T-helper 1 cell treated with Interleukin-12 subunit alpha and Interleukin-12 subunit beta and Interleukin-4 antibody, amounts not matched to agents 30 ng/mL and 1 ng/mL, for 36 hours (primary cell): ENCODE data around the gene HSCB. TPM values are rescaled to one million over a fixed set of nuclear protein-coding genes. Genes with fewer than 3 reads are reported as not detected.
"Not testable (repeated sequence)": the region's sequence is repeated elsewhere in the genome, so short reads cannot be mapped to it uniquely, and the experiment has no call there.

Experiments
- intact Hi-C: fragments of 100-400 bp; cut with micrococcal nuclease; formaldehyde crosslinking; loops from one replicate; pipeline ENCODE4 v1.15.1; 2024
- total RNA-seq: library from RNA; stranded (reverse); gene quantifications from 2 replicates; pipeline ENCODE4 v1.2.3, GENCODE V29; 2022

Gene HSCB
- total RNA-seq, 1 donor from 2014 or later = 13.3 TPM

- intact Hi-C loops = not testable (repeated sequence)
These were observed 3.0 kb upstream of the HSCB start for GRCh38 chr22:28738876-28739275.

- intact Hi-C loops = loop anchor here (1.0 to 5.0 kb wide), 2 partner anchors 82 to 526 kb away; partner anchors contain the start of genes EWSR1 and RHBDD3
These were observed 547 bp upstream of the HSCB start for GRCh38 chr22:28741200-28741784.

- intact Hi-C loops = loop anchor here (1.0 to 5.0 kb wide), 8 partner anchors 30 to 824 kb away; partner anchors contain the start of genes CCDC117, EWSR1, KREMEN1 and PITPNB
These were observed 723 bp downstream of the HSCB start for GRCh38 chr22:28742562-28742962.

GRCh38 chr22:28743852-28744251 lies 2.0 kb downstream of the HSCB start:
- intact Hi-C loops = loop anchor here (2.0 to 5.0 kb wide), 3 partner anchors 329 to 825 kb away; partner anchors contain the start of genes EWSR1, KREMEN1, PITPNB and RHBDD3

GRCh38 chr22:28750471-28750881 lies 8.6 kb downstream of the HSCB start:
- intact Hi-C loops = no loop called here

- intact Hi-C loops = not testable (repeated sequence)
These were observed 12.7 kb downstream of the HSCB start for GRCh38 chr22:28754512-28754911.

- intact Hi-C loops = no loop called here
These were observed 18.2 kb downstream of the HSCB start for GRCh38 chr22:28759861-28760560.

GRCh38 chr22:28761449-28761755 lies 19.6 kb downstream of the HSCB start:
- intact Hi-C loops = no loop called here

- intact Hi-C loops = not testable (repeated sequence)
These were observed 20.2 kb downstream of the HSCB start for GRCh38 chr22:28762000-28762399.

GRCh38 chr22:28766628-28767027 lies 24.8 kb downstream of the HSCB start:
- intact Hi-C loops = no loop called here

GRCh38 chr22:28768701-28769393 lies 27.0 kb downstream of the HSCB start:
- intact Hi-C loops = no loop called here

GRCh38 chr22:28769394-28770085 lies 27.7 kb downstream of the HSCB start:
- intact Hi-C loops = loop anchor here (5.0 kb wide), 1 partner anchor 43 kb away; no protein-coding TSS in a partner anchor

GRCh38 chr22:28771195-28771791 lies 29.5 kb downstream of the HSCB start:
- intact Hi-C loops = loop anchor here (5.0 kb wide), 1 partner anchor 41 kb away; no protein-coding TSS in a partner anchor

GRCh38 chr22:28772633-28773460 lies 31.0 kb downstream of the HSCB start, which contains the start of gene CCDC117:
Gene CCDC117, plus strand, starts transcription at chr22:28772695. Its CDS starts 155 bp downstream, at chr22:28772850.
- intact Hi-C loops = loop anchor here (1.0 to 5.0 kb wide), 10 partner anchors 26 to 854 kb away; partner anchors contain the start of genes EWSR1, HSCB, PITPNB and ZNRF3

- intact Hi-C loops = loop anchor here (1.0 to 5.0 kb wide), 8 partner anchors 26 to 855 kb away; partner anchors contain the start of genes EWSR1 and PITPNB
These were observed 31.6 kb downstream of the HSCB start for GRCh38 chr22:28773461-28773867.

- intact Hi-C loops = loop anchor here (5.0 kb wide), 1 partner anchor 38 kb away; no protein-coding TSS in a partner anchor
These were observed 32.5 kb downstream of the HSCB start for GRCh38 chr22:28774378-28774777.

GRCh38 chr22:28779833-28780232 lies 38.0 kb downstream of the HSCB start:
- intact Hi-C loops = no loop called here

- intact Hi-C loops = no loop called here
These were observed 38.5 kb downstream of the HSCB start for GRCh38 chr22:28780296-28780695.

GRCh38 chr22:28783786-28784671 lies 42.2 kb downstream of the HSCB start:
- intact Hi-C loops = no loop called here
